Astrocyte (in vitro differentiated cells and primary cell): ENCODE data around the gene NKX1-1. TPM values are rescaled to one million over a fixed set of nuclear protein-coding genes. Genes with fewer than 3 reads are reported as not detected.

Experiments
- DNase-seq: peaks from one replicate; pipeline ENCODE4 v3.0.0-alpha.2; 2010; ENCODE audit warnings: low read depth
- FAIRE-seq: peaks from 2 replicates; lab custom pipeline; 2011; peaks lifted over from hg19 to GRCh38; lab: Jason Lieb, UNC
- H2AFZ ChIP-seq: 2 replicates; pipeline ENCODE4 v1.6.0; 2012; ENCODE audit warnings: low read depth, low read length, inconsistent platforms
- H3K27ac ChIP-seq: 2 replicates; pipeline ENCODE4 v1.5.1; 2011; ENCODE audit warnings: low read depth, low read length, inconsistent platforms
- H3K27me3 ChIP-seq: 2 replicates; pipeline ENCODE4 v1.6.0; 2011; ENCODE audit warnings: low read length, inconsistent platforms; ENCODE audit not compliant: insufficient read depth
- H3K36me3 ChIP-seq: 2 replicates; pipeline ENCODE4 v1.5.1; 2011; ENCODE audit warnings: low read length, inconsistent platforms; ENCODE audit not compliant: insufficient read depth
- H3K4me1 ChIP-seq: 2 replicates; pipeline ENCODE4 v1.5.1; 2011; ENCODE audit warnings: low read length, inconsistent platforms; ENCODE audit not compliant: insufficient read depth
- H3K4me2 ChIP-seq: 2 replicates; pipeline ENCODE4 v1.6.0; 2012; ENCODE audit warnings: low read length, inconsistent platforms
- H3K4me3 ChIP-seq: 2 replicates; pipeline ENCODE4 v1.5.1; 2011; ENCODE audit warnings: low read depth, mild to moderate bottlenecking, low read length, inconsistent platforms; ENCODE audit not compliant: insufficient read depth
- H3K79me2 ChIP-seq: 2 replicates; pipeline ENCODE4 v1.6.0; 2012; ENCODE audit warnings: mild to moderate bottlenecking, low read length, inconsistent platforms; ENCODE audit not compliant: insufficient read depth
- H3K9ac ChIP-seq: 2 replicates; pipeline ENCODE4 v1.6.0; 2012; ENCODE audit warnings: mild to moderate bottlenecking, low read length, inconsistent platforms
- H3K9me3 ChIP-seq: 2 replicates; pipeline ENCODE4 v1.5.1; 2012; ENCODE audit warnings: low read depth, mild to moderate bottlenecking, low read length, inconsistent platforms; ENCODE audit not compliant: insufficient read depth
- H4K20me1 ChIP-seq: 2 replicates; pipeline ENCODE4 v1.6.0; 2012; ENCODE audit warnings: low read length, inconsistent platforms; ENCODE audit not compliant: insufficient read depth
- H3K27ac Mint-ChIP-seq: one replicate; pipeline ENCODE4 v1.8.0; 2021; ENCODE audit warnings: mild to moderate bottlenecking, mixed read lengths; ENCODE audit not compliant: unreplicated experiment
- H3K27me3 Mint-ChIP-seq: one replicate; pipeline ENCODE4 v1.8.0; 2021; ENCODE audit warnings: low read depth, mixed read lengths; ENCODE audit not compliant: unreplicated experiment
- H3K36me3 Mint-ChIP-seq: one replicate; pipeline ENCODE4 v1.8.0; 2021; ENCODE audit warnings: low read depth, mixed read lengths; ENCODE audit not compliant: unreplicated experiment
- H3K4me1 Mint-ChIP-seq: one replicate; pipeline ENCODE4 v1.8.0; 2021; ENCODE audit warnings: low read depth, mixed read lengths; ENCODE audit not compliant: unreplicated experiment
- H3K4me3 Mint-ChIP-seq: one replicate; pipeline ENCODE4 v1.8.0; 2021; ENCODE audit warnings: mild to moderate bottlenecking, moderate library complexity, mixed read lengths; ENCODE audit not compliant: unreplicated experiment
- H3K9me3 Mint-ChIP-seq: one replicate; pipeline ENCODE4 v1.8.0; 2021; ENCODE audit warnings: mild to moderate bottlenecking, mixed read lengths; ENCODE audit not compliant: unreplicated experiment
- CTCF ChIP-seq: IDR thresholded peaks from 2 replicates; pipeline ENCODE4 v1.5.1; 2011; ENCODE audit warnings: low read depth, mild to moderate bottlenecking, inconsistent platforms, low read length, moderate library complexity; ENCODE audit not compliant: insufficient read depth
- EZH2 ChIP-seq: IDR thresholded peaks from 2 replicates; pipeline ENCODE4 v1.6.1; 2012; ENCODE audit warnings: mild to moderate bottlenecking, low read length, inconsistent platforms; ENCODE audit not compliant: insufficient read depth
- total RNA-seq: library from RNA; stranded (reverse); gene quantifications from 2 replicates; pipeline ENCODE4 v1.2.1, GENCODE V29; 2021

NKX1-1 gene
- total RNA-seq, 1 donor from 2014 or later = not detected

GRCh38 chr4:1409491-1410425 lies 3.5 kb upstream of the NKX1-1 start:
- Histone ChIP-seq H3K4me2 (no peak overlapping the region), H2AFZ (no peak overlapping the region), H4K20me1 (peaks cover 8% of the 10 kb centered on the region), H3K9ac (no peak overlapping the region), H3K79me2 (no peaks in the 10 kb centered on the region), H3K9me3 (no peaks in the 10 kb centered on the region), H3K27ac (no peak overlapping the region), H3K27me3 (peaks cover 48% of the 10 kb centered on the region), H3K36me3 (no peaks in the 10 kb centered on the region), H3K4me1 (no peaks in the 10 kb centered on the region), H3K4me3 (no peak overlapping the region)
- TF ChIP-seq EZH2 = no peak
- no peak for TF ChIP-seq CTCF
- no peak for FAIRE-seq
- DNase-seq = no peak
- Mint-ChIP-seq H3K36me3 (no peaks in the 10 kb centered on the region), H3K27me3 (peaks cover 56% of the 10 kb centered on the region), H3K4me1 (no peaks in the 10 kb centered on the region), H3K9me3 (peaks cover 10% of the 10 kb centered on the region), H3K27ac (no peak overlapping the region), H3K4me3 (no peak overlapping the region)

DNA sequence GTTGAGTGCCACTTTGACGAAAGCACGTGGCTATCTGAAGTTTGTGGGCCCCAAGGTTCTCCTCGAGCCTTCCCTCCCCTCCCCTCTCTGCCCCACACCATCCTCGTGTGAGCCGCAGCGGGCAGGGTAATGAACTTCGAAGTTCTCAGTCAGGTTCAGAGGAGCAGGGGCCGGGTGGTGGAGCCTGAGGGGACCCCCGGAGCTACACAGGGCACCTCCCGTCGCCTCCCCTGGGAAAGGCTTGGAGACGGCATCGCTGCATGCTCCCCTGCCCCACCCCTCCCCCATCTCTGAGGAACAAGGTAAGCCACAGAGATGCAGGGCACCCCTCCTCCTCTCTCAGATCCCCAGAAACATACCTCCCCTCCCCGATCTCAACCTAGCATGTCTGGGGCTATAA lies 2.8 kb upstream of the NKX1-1 start:
- no peak overlapping the region for H3K27ac Mint-ChIP-seq
- H3K4me2 ChIP-seq = no peak overlapping the region
- no peaks in the 10 kb centered on the region for H3K9me3 ChIP-seq
- no peaks in the 10 kb centered on the region for H3K36me3 Mint-ChIP-seq
- H3K27me3 ChIP-seq = peaks cover 55% of the 10 kb centered on the region
- H3K4me1 ChIP-seq = no peaks in the 10 kb centered on the region
- FAIRE-seq (no peak), DNase-seq (no peak)
- no peak overlapping the region for H3K4me3 ChIP-seq
- H3K4me3 Mint-ChIP-seq = no peak overlapping the region
- H2AFZ ChIP-seq = no peak overlapping the region
- H3K9ac ChIP-seq = no peak overlapping the region
- H3K36me3 ChIP-seq = no peaks in the 10 kb centered on the region
- peaks cover 56% of the 10 kb centered on the region for H3K27me3 Mint-ChIP-seq
- H4K20me1 ChIP-seq = peaks cover 8% of the 10 kb centered on the region
- H3K9me3 Mint-ChIP-seq = peaks cover 10% of the 10 kb centered on the region
- TF ChIP-seq CTCF (no peak), EZH2 (no peak)
- H3K79me2 ChIP-seq = no peaks in the 10 kb centered on the region
- no peaks in the 10 kb centered on the region for H3K4me1 Mint-ChIP-seq
- H3K27ac ChIP-seq = no peak overlapping the region

- Histone ChIP-seq H3K27me3 (peaks cover 55% of the 10 kb centered on the region), H3K4me2 (no peak overlapping the region), H3K4me1 (no peaks in the 10 kb centered on the region), H3K4me3 (no peak overlapping the region), H3K9ac (no peak overlapping the region), H3K79me2 (no peaks in the 10 kb centered on the region), H2AFZ (no peak overlapping the region), H4K20me1 (peaks cover 8% of the 10 kb centered on the region), H3K9me3 (no peaks in the 10 kb centered on the region), H3K36me3 (no peaks in the 10 kb centered on the region), H3K27ac (no peak overlapping the region)
- H3K27me3 Mint-ChIP-seq = peaks cover 52% of the 10 kb centered on the region
- no peaks in the 10 kb centered on the region for H3K36me3 Mint-ChIP-seq
- DNase-seq = no peak
- H3K9me3 Mint-ChIP-seq = peaks cover 10% of the 10 kb centered on the region
- H3K4me3 Mint-ChIP-seq = no peak overlapping the region
- TF ChIP-seq EZH2 = no peak
- TF ChIP-seq CTCF = no peak
- H3K27ac Mint-ChIP-seq = peak overlapping the region; percentile 71
- no peaks in the 10 kb centered on the region for H3K4me1 Mint-ChIP-seq
- FAIRE-seq = no peak
Measured at GRCh38 chr4:1408418-1408817, 2.2 kb upstream of the NKX1-1 start.
